Coronary artery (tissue), 2 donors: Measurements from ENCODE around the gene HOXB7.

Experiments used
- DNase-seq: peaks from one replicate; pipeline ENCODE4 v3.0.0-alpha.2; 2017; ENCODE audit warnings: low spot score
- H3K27ac ChIP-seq, 2 donors: fragments of 200-600 bp; sonication (generic); one replicate each; pipeline ENCODE4 v1.5.1; 2016 to 2019
- H3K4me3 ChIP-seq: fragments of 200-600 bp; sonication (generic); 2 replicates; pipeline ENCODE4 v1.5.1; 2016; ENCODE audit warnings: mild to moderate bottlenecking, moderate library complexity
- TF ChIP-seq, protein P1 (sequence below): fragments of 200-600 bp; sonication (generic); IDR thresholded peaks from one replicate; pipeline ENCODE4 v1.5.1; 2019; ENCODE audit warnings: antibody characterized with exemption

The HOXB7 gene

DNA sequence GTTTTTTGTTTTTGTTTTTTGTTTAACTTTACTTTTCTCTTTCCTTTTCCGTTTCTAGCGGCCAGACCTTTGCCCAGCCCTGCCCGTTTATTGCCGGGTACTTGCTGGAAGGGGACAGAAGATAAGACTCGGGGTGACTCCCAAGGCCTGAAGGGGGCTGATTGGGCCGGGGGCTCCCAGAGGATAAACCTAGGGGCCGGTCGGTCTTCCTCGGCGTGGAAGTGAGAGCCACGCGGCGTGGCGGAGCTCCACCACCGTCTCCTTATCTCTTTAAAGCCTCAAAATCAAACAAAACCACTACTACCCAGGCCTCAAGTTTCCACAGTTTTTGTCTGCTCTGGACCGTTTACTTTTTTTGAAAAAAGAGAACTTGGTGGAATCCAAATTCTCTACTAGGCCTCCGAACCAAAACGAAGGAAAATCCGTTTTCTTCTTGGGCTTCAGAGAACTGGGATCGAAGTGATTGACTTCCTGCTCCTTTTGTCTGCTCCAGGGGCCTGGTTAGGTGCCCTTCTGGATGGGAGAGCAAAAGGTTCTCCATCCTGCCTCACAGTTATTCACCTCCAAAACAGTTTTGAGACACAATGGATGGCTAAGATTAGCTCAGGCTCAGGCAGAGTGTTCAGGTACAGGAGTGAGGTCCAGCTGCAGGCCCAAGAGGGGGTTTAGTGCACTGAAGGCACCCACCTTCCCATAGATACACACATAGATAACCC is 23.8 kb upstream of the HOXB7 start:
- no peak for DNase-seq
- Histone ChIP-seq H3K27ac (no peak overlapping the region), H3K4me3 (no peak overlapping the region)
- TF ChIP-seq, protein P1, sequence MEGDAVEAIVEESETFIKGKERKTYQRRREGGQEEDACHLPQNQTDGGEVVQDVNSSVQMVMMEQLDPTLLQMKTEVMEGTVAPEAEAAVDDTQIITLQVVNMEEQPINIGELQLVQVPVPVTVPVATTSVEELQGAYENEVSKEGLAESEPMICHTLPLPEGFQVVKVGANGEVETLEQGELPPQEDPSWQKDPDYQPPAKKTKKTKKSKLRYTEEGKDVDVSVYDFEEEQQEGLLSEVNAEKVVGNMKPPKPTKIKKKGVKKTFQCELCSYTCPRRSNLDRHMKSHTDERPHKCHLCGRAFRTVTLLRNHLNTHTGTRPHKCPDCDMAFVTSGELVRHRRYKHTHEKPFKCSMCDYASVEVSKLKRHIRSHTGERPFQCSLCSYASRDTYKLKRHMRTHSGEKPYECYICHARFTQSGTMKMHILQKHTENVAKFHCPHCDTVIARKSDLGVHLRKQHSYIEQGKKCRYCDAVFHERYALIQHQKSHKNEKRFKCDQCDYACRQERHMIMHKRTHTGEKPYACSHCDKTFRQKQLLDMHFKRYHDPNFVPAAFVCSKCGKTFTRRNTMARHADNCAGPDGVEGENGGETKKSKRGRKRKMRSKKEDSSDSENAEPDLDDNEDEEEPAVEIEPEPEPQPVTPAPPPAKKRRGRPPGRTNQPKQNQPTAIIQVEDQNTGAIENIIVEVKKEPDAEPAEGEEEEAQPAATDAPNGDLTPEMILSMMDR: no peak

DNA sequence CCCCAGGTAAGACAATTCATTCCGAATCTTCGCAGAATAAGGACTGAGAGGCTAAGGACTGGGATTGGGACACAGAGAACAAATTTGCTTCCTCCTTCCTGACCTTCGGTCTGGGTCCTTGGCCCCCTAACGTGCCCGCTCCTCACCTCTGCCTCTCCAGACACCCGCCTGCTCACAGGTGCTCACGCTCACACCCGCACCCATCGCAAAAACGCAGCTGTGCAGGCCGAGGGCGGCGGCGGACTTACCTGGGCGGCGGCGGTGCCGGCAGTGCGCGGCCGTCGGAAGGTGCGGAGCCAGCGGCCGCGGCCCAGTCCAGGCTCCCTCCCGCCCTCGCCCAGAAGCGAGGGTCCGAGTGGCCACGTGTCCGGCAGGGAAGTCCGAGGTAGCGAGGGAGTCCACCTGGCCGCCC is 22.5 kb upstream of the HOXB7 start:
- no peak overlapping the region for H3K4me3 ChIP-seq
- H3K27ac ChIP-seq: no peak overlapping the region
- TF ChIP-seq, protein P1: no peak
- no peak for DNase-seq

DNA sequence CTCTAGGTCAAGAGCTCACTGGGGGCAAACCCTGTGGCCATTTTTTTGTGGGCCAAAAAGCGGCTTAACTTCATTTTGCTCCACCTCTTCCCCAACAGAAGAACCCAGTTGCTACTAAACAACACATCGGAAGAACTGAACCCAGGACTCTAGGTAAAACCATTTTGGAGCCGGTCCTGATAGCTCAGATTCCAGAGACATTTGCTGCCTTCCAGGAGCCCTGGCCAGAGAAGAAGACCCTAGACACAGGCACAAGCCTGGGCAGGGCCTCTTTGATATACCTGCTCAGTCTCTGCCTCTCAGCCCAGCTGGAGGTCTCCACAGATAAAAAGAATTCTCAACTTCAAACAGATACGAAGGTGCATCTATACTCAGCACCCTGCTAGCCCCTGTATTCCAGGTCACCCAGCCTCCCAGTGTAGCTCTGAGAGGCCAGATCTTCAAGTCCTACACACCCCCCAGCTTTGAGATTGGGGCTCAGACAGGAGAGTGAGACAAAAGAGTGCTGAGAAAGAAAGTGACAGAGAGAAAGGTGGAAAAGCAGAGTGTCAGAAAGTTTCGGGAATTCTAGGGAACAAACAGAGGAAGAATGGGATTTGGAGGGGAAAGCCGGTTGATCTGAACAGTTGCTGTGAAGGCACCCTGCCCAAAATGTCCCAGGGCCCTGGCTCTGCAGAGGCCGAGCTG is 21.9 kb upstream of the HOXB7 start:
- no peak overlapping the region for H3K4me3 ChIP-seq
- DNase-seq: no peak

GRCh38 chr17:48631693-48632578 is 21.1 kb upstream of the HOXB7 start:
- TF ChIP-seq, protein P1: no peak
- H3K27ac ChIP-seq: no peak overlapping the region
- H3K4me3 ChIP-seq: no peak overlapping the region
- DNase-seq: no peak

More for the DNA sequence above, 21.9 kb upstream of the HOXB7 start:
- TF ChIP-seq, protein P1: no peak
- H3K27ac ChIP-seq: no peak overlapping the region

- H3K4me3 ChIP-seq: no peak overlapping the region
- DNase-seq: no peak
- no peak overlapping the region for H3K27ac ChIP-seq
- TF ChIP-seq, protein P1: no peak
Observed at GRCh38 chr17:48630925-48631692, 20.3 kb upstream of the HOXB7 start.
